ENCODE measurements around the gene PRSS22.
A peak's percentile ranks its signal among the peaks of the same experiment; 100 is the strongest.

Gene PRSS22

DNA sequence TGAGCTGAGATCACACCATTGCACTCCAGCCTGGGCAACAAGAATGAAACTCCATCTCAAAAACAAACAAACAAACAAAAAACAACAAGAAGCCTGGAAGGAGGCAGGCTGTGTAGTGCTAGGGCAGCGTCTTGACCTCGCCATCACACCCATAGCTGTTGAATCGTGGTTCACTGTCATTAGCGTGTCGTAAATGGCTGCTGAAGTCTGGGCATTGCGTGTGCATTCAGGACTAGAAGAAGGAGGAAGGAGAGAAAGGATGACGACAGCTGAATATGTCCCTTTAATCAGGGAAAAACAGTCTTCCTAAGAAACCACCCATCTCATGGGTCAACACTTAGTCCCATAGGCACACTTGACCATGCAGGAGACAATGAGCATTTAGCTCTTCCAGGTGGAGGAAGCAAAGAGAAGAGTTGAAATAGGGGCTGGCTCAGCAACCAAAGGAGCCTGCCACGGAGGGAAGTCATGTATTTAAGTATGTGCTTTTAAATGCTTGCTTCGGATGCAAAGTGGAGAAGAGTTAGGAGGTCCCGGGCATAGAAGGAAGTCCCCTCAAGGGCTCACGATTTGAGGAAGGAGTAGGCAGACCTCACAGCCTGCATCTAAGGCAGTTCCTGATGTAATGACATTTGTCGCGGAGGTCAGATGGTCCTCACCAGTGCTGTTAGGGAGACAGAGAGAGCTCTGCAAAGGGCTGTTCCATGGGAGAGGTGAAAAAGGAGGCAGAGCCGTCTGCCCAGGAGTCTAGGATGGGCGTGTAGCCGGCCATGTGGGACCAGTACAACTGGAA lies 8.8 kb downstream of the PRSS22 start:
- DNase-seq (ENCODE audit: low read depth) = no peak
- TF ChIP-seq, protein P1, sequence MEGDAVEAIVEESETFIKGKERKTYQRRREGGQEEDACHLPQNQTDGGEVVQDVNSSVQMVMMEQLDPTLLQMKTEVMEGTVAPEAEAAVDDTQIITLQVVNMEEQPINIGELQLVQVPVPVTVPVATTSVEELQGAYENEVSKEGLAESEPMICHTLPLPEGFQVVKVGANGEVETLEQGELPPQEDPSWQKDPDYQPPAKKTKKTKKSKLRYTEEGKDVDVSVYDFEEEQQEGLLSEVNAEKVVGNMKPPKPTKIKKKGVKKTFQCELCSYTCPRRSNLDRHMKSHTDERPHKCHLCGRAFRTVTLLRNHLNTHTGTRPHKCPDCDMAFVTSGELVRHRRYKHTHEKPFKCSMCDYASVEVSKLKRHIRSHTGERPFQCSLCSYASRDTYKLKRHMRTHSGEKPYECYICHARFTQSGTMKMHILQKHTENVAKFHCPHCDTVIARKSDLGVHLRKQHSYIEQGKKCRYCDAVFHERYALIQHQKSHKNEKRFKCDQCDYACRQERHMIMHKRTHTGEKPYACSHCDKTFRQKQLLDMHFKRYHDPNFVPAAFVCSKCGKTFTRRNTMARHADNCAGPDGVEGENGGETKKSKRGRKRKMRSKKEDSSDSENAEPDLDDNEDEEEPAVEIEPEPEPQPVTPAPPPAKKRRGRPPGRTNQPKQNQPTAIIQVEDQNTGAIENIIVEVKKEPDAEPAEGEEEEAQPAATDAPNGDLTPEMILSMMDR (IDR thresholded peaks at IDR 0.05; ENCODE audit: control insufficient read depth, extremely low read depth, insufficient read depth) = no peak
- no peak overlapping the region for H3K4me3 ChIP-seq (ENCODE audit: low read depth, low read length)

DNA sequence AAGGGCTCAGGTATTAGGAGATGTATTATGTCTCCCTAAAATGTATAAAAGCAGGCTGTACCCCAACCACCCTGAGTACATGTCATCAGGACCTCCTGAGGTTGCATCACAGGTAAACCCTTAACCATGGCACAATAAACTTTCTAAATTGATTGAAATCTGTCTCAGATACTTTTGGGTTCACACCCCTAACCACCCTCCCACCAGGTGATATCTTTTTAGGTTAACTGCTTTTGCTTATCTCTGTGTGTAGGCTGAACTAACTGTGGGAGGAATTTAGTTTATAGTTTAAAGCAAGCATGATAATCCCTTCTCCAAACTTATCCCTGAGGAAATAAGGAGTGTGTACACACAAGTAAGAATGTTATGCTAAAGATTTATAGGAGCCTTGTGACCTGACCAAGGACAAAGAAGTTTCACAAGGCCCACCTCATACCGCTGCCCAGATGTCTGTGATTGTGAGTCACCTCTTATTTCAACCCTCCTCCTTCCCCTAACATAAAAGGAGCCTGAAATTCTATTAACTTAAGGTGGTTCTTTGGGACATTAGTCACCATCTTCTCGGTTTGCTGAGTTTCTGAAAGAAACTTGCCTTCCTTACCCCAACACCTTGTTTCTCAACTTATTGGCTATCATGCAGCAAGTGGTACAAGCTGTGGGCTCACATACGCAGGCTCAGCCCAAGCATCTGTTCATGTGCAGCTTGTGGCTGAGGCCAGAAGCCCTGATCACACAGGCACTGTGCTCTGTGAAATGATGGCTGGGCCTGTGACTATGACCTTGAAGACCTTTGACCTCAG lies 11.3 kb downstream of the PRSS22 start:
- DNase-seq (ENCODE audit: low read depth) = no peak
- TF ChIP-seq, protein P1 (IDR thresholded peaks at IDR 0.05; ENCODE audit: control insufficient read depth, extremely low read depth, insufficient read depth) = no peak
- H3K4me3 ChIP-seq (ENCODE audit: low read depth, low read length) = no peak overlapping the region

DNA sequence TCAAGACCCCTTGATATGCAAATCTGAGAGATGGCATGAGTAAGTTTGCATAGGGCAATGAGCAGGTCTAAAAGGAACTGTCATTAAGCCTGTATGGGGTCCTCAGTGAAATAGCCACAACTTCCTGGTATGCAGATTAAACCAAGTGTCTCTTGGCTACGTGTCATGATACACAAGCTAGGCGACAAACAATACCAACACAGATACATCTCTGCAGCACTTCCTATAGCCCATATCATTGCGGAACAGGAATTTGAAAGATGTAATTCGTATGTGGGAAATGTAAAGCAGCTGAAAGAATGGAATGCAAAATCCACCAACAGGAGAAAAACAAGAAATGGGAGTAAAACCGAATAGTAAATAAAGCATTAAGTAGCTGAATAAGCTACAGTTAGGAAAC lies 12.9 kb downstream of the PRSS22 start:
- TF ChIP-seq, protein P1 (IDR thresholded peaks at IDR 0.05; ENCODE audit: control insufficient read depth, extremely low read depth, insufficient read depth) = no peak
- DNase-seq (ENCODE audit: low read depth) = no peak

DNA sequence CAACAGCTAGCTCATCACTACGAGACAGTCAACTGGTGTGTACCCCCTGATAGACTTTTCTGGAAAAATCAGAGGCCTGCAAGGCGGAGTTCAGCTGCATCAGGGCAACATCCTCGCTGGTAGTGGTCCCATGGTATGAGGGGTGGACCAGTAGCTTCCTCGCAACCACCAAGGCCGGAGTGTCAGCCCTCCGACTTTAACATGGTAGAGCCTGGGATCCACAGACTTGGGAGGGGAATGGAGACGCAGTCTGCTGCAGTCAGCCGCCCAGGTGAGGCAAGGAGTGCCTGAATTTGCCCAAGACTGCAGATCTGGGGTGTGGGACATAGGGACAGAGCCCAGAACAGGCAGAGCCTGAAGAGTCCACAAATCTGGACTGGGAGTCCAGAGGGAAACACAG lies 14.4 kb downstream of the PRSS22 start:
- TF ChIP-seq, protein P1 (IDR thresholded peaks at IDR 0.05; ENCODE audit: control insufficient read depth, extremely low read depth, insufficient read depth) = no peak
- no peak for DNase-seq (ENCODE audit: low read depth)
- no peak overlapping the region for H3K4me3 ChIP-seq (ENCODE audit: low read depth, low read length)

More for the DNA sequence above, 12.9 kb downstream of the PRSS22 start:
- H3K4me3 ChIP-seq (ENCODE audit: low read depth, low read length) = no peak overlapping the region

DNA sequence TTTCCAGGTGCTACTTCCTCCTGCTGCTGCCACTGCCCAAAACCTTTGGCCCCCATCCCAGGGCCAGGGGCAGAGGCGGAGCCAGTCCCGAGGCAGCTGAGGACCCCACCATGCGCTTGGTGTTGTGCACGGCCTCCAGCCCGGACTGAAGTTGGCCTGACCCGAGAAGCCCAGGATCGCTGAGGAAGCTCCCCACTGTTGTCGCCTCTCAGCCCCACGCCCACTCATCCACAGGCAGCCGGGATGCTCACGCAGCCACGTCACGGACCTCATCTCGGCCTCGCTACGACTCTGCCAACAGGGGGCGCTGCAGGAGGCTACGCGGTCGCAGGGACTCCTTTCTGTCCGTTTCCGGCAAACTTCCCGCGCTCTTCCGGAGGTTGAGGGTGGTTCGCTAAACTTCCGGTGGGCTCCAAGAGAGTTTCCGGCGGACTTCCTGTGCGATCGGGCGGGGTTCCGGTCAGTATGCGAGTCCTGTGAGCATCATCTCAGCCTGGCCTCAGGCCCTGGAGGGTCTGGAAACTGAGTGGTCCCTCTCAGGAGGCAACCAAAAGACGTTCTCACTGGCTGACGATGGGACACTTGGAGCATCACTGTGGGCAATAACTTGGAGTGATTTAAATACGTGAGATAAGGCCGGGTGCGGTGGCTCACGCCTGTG lies 15.5 kb downstream of the PRSS22 start:
- no peak overlapping the region for H3K4me3 ChIP-seq (ENCODE audit: low read depth, low read length)
- DNase-seq (ENCODE audit: low read depth) = no peak
- TF ChIP-seq, protein P1 (IDR thresholded peaks at IDR 0.05; ENCODE audit: control insufficient read depth, extremely low read depth, insufficient read depth) = peak; percentile 24; the same call in 1 of the 2 replicates

DNA sequence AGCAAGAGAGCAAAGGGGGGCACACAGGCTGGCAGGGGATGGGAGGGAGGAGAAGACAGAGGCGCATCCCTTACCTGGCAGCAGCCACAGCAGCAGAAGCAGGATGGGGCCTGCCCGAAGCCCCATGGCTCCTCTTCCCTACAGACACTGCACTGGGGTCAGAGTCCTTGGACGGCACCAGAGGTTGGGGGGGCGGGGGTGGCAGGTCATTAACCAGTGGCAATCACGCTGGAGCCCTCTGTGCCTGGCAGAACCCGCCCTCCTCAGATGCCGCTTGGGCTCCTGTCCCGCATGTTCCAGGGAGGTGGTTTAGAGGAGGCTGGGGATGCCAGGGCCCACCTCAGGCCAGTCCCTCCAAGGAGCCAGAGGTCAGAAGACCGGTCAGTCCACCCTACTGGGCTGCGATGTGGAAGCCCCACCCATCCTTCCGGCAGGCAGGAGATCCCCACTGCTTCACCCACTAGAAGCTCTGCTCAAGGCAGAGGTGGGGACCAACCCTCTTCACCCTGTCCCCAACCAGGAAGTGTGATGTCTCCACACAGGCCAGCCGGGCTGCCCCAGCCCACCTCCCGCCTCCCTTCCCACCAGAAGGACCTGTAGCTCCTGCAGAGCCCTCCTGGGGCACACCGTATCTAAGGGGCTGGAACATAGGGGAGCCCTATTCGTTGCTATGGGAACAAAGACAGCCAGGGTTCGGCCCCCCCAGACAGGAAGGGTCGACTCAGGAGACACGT lies 16.2 kb downstream of the PRSS22 start:
- TF ChIP-seq, protein P1 (IDR thresholded peaks at IDR 0.05; ENCODE audit: control insufficient read depth, extremely low read depth, insufficient read depth) = no peak
- no peak for DNase-seq (ENCODE audit: low read depth)
- no peak overlapping the region for H3K4me3 ChIP-seq (ENCODE audit: low read depth, low read length)
